Measurements from ENCODE around the gene OSM. TPM values are rescaled to one million over a fixed set of nuclear protein-coding genes. Genes with fewer than 3 reads are reported as not detected.

OSM gene
- under 1 TPM in 2 of 4 donors, not detected in 2; 0.21 to 0.55 TPM for polyA plus RNA-seq
- long read RNA-seq, donor 1 = 0 reads
- long read RNA-seq, donor 2 = 0 reads
- long read RNA-seq, donor 3 = 0 reads
- long read RNA-seq, donor 4 = 0 reads
- long read RNA-seq, donor 5 = 0 reads
- long read RNA-seq, donor 6 = 0 reads
- long read RNA-seq, donor 7 = 0 reads
- long read RNA-seq, donor 8 = 0 reads
- long read RNA-seq, donor 9 = 0 reads
- long read RNA-seq, donor 10 = 0 reads

DNA sequence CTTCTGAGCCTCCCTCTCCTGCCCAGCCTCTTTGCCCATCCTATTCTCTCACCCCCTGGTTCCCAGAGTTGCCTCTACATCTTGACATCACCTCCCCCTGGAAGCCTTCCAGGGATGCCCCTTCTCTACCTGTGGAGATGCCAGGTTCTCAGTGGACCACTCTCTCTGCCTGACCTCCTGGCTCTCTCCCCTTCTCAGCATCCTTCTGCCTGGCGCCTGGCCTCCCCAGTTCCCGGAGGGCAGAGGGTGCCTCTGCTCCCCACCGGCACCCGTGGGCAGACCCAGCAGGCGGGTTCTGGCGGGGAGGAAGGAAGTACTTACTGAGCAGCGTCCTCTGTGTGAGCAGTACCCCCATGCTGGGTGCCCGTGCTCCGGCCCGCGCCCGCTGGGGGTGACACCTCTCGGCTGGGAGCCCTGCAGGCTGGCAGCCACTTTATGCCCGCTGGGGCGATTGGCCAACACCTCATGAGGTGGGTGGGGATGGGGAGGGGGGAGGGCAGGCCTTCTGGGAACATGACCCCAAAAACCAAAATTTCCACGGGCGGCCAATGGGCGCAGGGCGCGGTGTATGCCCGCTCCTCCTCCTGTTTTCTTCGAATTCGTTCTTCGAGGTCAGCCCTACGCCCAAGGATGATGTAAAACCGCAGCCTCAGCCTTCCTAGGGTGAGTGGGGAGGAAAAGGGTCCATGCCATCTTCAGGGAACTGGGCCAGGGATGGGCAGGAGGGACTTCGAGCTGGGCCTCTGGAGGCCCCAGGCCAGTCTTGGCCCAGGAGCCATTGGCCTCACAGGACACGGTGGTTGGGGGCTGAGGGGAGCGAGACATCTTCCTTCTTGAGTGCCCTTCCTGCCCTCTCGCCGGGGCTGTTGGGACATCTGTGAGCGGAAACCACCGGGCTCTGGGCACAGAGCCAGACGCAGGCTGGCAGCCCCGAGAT, at the start of gene OSM:
Gene OSM, minus strand, starts transcription at position 407 of the 937 bp plus-strand sequence. Its CDS starts 52 bp downstream, at position 355.
- FAIRE-seq = no peak
- H3K4me3 ChIP-seq (ENCODE audit: low read depth in 1 of 3, low read length in 3 of 3) = peak within 1 kb of the TSS in 1 of 3 donors; percentile 39

DNA sequence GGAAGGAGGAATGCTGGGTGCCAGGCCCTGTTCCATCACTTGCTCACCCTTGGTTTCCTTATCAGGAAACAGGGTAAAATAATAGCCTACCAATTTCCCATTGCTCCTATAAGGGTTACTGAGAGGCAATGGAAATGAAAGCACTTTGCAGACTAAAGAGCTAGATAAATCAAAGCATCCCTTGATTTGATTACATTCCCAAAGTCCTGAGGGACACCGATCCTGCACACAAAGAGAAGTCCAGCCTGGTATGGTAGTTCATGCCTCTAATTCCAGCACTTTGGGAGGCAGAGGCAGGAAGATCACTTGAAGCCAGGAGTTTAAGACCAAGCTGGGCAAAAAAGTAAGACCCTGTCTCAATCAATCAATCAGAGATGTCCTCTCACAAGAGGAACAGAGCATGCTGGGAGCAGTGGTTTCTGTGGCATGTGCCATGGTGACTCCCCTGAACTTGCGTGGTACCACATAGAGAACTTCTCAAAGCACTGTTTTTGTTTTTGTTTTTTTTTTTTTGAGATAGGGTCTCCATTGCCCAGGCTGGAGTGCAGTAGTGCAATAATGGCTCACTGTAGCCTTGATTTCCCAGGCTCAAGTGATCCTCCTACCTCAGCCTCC, 49.4 kb upstream of the OSM start:
- no peaks in the 10 kb centered on the region for H3K9me3 ChIP-seq (ENCODE audit: control insufficient read depth in 2 of 2, insufficient read depth in 1 of 2, low read depth in 1 of 2, low read length in 1 of 2)
- FAIRE-seq (no peak), DNase-seq (no peak)
- H3K4me1 ChIP-seq (ENCODE audit: control insufficient read depth in 3 of 3, insufficient read depth in 2 of 3, low read depth in 1 of 3, low read length in 2 of 3) = peaks cover 6 to 12% (median 7%) of the 10 kb centered on the region in 3 donors
- no peak overlapping the region for H3K27ac ChIP-seq (ENCODE audit: low read depth in 1 of 3, low read length in 2 of 3)
- no peaks in the 10 kb centered on the region for H3K27me3 ChIP-seq (ENCODE audit: control insufficient read depth in 3 of 3, insufficient read depth in 3 of 3, low read length in 3 of 3)
- WGBS, 3 donors = 79 to 89% (median 82%) methylated on average over 2 of the region's 2 CpGs
- H3K36me3 ChIP-seq (ENCODE audit: control insufficient read depth in 3 of 3, insufficient read depth in 2 of 3, low read depth in 1 of 3, low read length in 3 of 3) = peaks cover 0 to 49% (median 4%) of the 10 kb centered on the region in 3 donors
- H3K4me3 ChIP-seq (ENCODE audit: low read depth in 1 of 3, low read length in 3 of 3) = no peak overlapping the region

More for the DNA sequence above, at the start of gene OSM:
- Histone ChIP-seq H3K27me3 (ENCODE audit: control insufficient read depth in 3 of 3, insufficient read depth in 3 of 3, low read length in 3 of 3) (no peaks in the 10 kb centered on the region), H3K36me3 (ENCODE audit: control insufficient read depth in 3 of 3, insufficient read depth in 2 of 3, low read depth in 1 of 3, low read length in 3 of 3) (no peaks in the 10 kb centered on the region), H3K9me3 (ENCODE audit: control insufficient read depth in 2 of 2, insufficient read depth in 1 of 2, low read depth in 1 of 2, low read length in 1 of 2) (no peaks in the 10 kb centered on the region), H3K27ac (ENCODE audit: low read depth in 1 of 3, low read length in 2 of 3) (peak within 1 kb of the TSS in 2 of 3 donors; percentile 24 to 79), H3K4me1 (ENCODE audit: control insufficient read depth in 3 of 3, insufficient read depth in 2 of 3, low read depth in 1 of 3, low read length in 2 of 3) (peaks cover 0 to 15% (median 0%) of the 10 kb centered on the region in 3 donors)
- WGBS, 3 donors = 52 to 59% (median 57%) methylated on average over 34 to 35 of the region's 35 CpGs
- no peak for DNase-seq

GRCh38 chr22:30314915-30315314, 48.3 kb upstream of the OSM start:
- H3K27me3 ChIP-seq (ENCODE audit: control insufficient read depth in 3 of 3, insufficient read depth in 3 of 3, low read length in 3 of 3) = no peaks in the 10 kb centered on the region
- peak overlapping the region in 1 of 3 donors; percentile 26 for H3K27ac ChIP-seq (ENCODE audit: low read depth in 1 of 3, low read length in 2 of 3)
- no peak overlapping the region for H3K4me3 ChIP-seq (ENCODE audit: low read depth in 1 of 3, low read length in 3 of 3)
- peaks cover 0 to 40% (median 2%) of the 10 kb centered on the region in 3 donors for H3K36me3 ChIP-seq (ENCODE audit: control insufficient read depth in 3 of 3, insufficient read depth in 2 of 3, low read depth in 1 of 3, low read length in 3 of 3)
- 58 to 87% (median 72%) methylated on average over 8 of the region's 8 CpGs for WGBS, 3 donors
- no peaks in the 10 kb centered on the region for H3K9me3 ChIP-seq (ENCODE audit: control insufficient read depth in 2 of 2, insufficient read depth in 1 of 2, low read depth in 1 of 2, low read length in 1 of 2)
- DNase-seq = no peak
- no peak for FAIRE-seq
- H3K4me1 ChIP-seq (ENCODE audit: control insufficient read depth in 3 of 3, insufficient read depth in 2 of 3, low read depth in 1 of 3, low read length in 2 of 3) = peaks cover 7 to 17% (median 14%) of the 10 kb centered on the region in 3 donors

DNA sequence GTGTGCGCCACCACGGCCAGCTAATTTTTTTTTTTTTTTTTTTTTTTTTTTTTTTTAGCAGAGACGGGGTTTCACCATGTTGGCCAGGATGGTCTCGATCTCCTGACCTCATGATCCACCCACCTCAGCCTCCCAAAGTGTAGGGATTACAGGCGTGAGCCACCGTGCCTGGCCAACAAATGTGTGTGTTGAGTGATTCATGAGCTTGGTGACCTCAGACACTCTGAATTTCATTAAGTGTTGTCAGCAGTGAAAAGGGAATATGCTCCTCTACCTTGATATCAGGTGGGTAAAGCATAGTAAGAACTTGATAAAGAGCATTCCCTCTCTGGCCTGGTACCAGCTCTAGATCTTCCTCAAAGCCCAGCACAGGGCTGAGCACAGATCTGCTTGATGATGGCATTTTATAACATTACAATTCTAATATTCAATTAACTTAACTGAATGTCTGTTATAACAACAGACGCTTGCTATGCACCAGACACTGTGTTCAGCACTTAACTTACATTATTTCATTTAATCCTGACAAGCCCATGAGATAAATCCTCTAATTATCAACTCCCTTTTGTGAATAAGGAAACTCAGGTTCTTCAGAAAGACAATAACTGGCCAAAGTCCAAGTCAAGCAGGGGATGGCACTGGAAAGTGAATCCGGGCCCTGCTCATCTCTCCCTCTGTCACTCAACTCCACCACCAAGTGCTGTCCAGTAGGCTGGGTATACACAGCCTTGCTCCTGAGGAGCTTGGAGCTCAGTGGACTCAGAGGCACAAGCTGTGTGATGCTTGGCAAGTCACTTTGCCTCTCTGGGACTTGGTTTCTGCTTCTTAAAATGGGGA, 47.1 kb upstream of the OSM start:
- Histone ChIP-seq H3K27ac (ENCODE audit: low read depth in 1 of 3, low read length in 2 of 3) (no peak overlapping the region), H3K36me3 (ENCODE audit: control insufficient read depth in 3 of 3, insufficient read depth in 2 of 3, low read depth in 1 of 3, low read length in 3 of 3) (peaks cover 0 to 34% (median 2%) of the 10 kb centered on the region in 3 donors), H3K27me3 (ENCODE audit: control insufficient read depth in 3 of 3, insufficient read depth in 3 of 3, low read length in 3 of 3) (no peaks in the 10 kb centered on the region), H3K4me3 (ENCODE audit: low read depth in 1 of 3, low read length in 3 of 3) (no peak overlapping the region), H3K9me3 (ENCODE audit: control insufficient read depth in 2 of 2, insufficient read depth in 1 of 2, low read depth in 1 of 2, low read length in 1 of 2) (no peaks in the 10 kb centered on the region), H3K4me1 (ENCODE audit: control insufficient read depth in 3 of 3, insufficient read depth in 2 of 3, low read depth in 1 of 3, low read length in 2 of 3) (peaks cover 7 to 23% (median 16%) of the 10 kb centered on the region in 3 donors)
- 58 to 78% (median 76%) methylated on average over 5 to 7 of the region's 8 CpGs for WGBS, 3 donors
- peak; percentile 28 to 33 for DNase-seq
- no peak for FAIRE-seq

DNA sequence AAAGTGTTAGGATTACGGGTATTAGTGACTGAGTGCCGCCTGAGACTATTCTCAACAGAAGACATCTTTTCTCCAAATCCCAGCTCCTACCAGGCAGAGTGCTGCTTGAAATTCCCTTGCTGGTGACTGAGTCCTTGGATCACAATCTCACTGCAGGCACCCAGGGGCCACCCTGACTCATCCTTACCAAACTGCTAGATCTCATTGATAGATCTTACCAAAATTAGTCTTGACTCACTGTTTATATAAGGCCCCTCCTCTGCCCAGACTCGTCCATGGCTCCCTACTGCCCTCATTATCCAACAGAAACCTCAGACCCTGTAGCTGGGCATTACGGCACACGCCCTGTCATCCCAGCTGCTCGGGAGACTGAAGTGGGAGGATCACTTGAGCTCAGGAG, 45.4 kb upstream of the OSM start:
- no peaks in the 10 kb centered on the region for H3K27me3 ChIP-seq (ENCODE audit: control insufficient read depth in 3 of 3, insufficient read depth in 3 of 3, low read length in 3 of 3)
- H3K27ac ChIP-seq (ENCODE audit: low read depth in 1 of 3, low read length in 2 of 3) = peak overlapping the region in 1 of 3 donors; percentile 11
- FAIRE-seq (no peak), DNase-seq (no peak)
- 75 to 84% (median 80%) methylated on average over 6 of the region's 6 CpGs for WGBS, 3 donors
- no peaks in the 10 kb centered on the region for H3K9me3 ChIP-seq (ENCODE audit: control insufficient read depth in 2 of 2, insufficient read depth in 1 of 2, low read depth in 1 of 2, low read length in 1 of 2)
- H3K36me3 ChIP-seq (ENCODE audit: control insufficient read depth in 3 of 3, insufficient read depth in 2 of 3, low read depth in 1 of 3, low read length in 3 of 3) = peaks cover 0 to 28% (median 2%) of the 10 kb centered on the region in 3 donors
- no peak overlapping the region for H3K4me3 ChIP-seq (ENCODE audit: low read depth in 1 of 3, low read length in 3 of 3)
- H3K4me1 ChIP-seq (ENCODE audit: control insufficient read depth in 3 of 3, insufficient read depth in 2 of 3, low read depth in 1 of 3, low read length in 2 of 3) = peaks cover 7 to 23% (median 19%) of the 10 kb centered on the region in 3 donors

DNA sequence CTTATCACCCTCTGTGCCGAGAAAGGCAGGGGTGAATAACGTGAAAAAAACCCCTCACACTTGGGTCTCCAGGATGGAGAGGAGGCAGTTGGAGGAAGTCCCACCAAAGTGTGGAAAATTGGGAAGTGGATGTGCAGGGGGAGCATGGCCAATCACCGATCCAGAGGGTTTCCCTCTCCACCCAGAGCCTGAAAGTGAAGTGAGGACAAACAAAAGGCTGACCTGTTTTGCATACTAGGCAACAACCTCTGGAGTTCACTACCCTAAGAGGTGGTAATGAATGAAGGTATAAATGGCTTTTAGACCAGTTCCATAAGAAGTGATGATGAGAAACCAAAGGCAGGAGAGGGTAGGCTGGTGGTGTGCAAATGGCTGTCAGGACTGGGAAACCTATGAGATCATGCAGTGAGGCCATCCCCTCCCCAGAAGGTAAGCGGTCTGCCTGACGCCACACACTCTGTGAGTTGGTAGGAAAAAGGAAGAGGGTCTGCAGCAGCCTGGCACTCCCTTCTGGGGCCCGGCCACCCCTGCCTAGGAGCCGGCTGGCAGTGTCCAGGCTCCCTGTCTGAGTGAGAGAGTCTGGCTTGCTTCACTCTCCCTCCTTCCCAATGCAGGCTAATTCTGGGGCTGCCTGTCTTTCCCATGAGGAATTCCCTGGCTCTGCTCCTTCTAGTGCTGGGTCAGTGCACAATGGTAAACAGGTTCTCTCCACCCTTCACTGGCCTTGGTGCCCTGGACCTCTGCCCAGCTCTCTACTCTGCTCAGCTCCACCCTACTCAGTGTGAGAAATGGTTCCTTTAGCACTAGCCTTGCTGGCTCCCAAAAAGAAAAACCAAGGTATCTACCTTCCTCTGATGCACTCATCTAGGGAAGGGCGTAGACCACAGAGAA, 44.5 kb upstream of the OSM start:
- FAIRE-seq (no peak), DNase-seq (peak in 1 of 2 donors; percentile 42)
- 67 to 72% (median 68%) methylated on average over 8 of the region's 8 CpGs for WGBS, 3 donors
- H3K4me1 ChIP-seq (ENCODE audit: control insufficient read depth in 3 of 3, insufficient read depth in 2 of 3, low read depth in 1 of 3, low read length in 2 of 3) = peaks cover 7 to 25% (median 23%) of the 10 kb centered on the region in 3 donors
- no peaks in the 10 kb centered on the region for H3K27me3 ChIP-seq (ENCODE audit: control insufficient read depth in 3 of 3, insufficient read depth in 3 of 3, low read length in 3 of 3)
- peak overlapping the region in 2 of 3 donors; percentile 27 to 79 for H3K27ac ChIP-seq (ENCODE audit: low read depth in 1 of 3, low read length in 2 of 3)
- no peak overlapping the region for H3K4me3 ChIP-seq (ENCODE audit: low read depth in 1 of 3, low read length in 3 of 3)
- H3K36me3 ChIP-seq (ENCODE audit: control insufficient read depth in 3 of 3, insufficient read depth in 2 of 3, low read depth in 1 of 3, low read length in 3 of 3) = peaks cover 0 to 28% (median 2%) of the 10 kb centered on the region in 3 donors
- no peaks in the 10 kb centered on the region for H3K9me3 ChIP-seq (ENCODE audit: control insufficient read depth in 2 of 2, insufficient read depth in 1 of 2, low read depth in 1 of 2, low read length in 1 of 2)

Measured in small intestine (tissue), 16 donors.